Testis (tissue), 2 donors: ENCODE measurements around the gene NSUN3.

Experiments
- POLR2A ChIP-seq: fragments of 450-650 bp; IDR thresholded peaks from one replicate; pipeline ENCODE4 v1.6.1; 2017; ENCODE audit warnings: antibody characterized with exemption, mild to moderate bottlenecking, moderate library complexity
- TF ChIP-seq, protein P1 (sequence below), 3 experiments: fragments of 450-650 bp in 2 of 3; fragments of 200-600 bp in 1 of 3; sonication (generic) in 1 of 3; IDR thresholded peaks; one replicate each; pipeline ENCODE4 v1.5.1; 2016 to 2019; ENCODE audit warnings: antibody characterized with exemption in 3 of 3, mild to moderate bottlenecking in 2 of 3, moderate library complexity in 1 of 3

DNA sequence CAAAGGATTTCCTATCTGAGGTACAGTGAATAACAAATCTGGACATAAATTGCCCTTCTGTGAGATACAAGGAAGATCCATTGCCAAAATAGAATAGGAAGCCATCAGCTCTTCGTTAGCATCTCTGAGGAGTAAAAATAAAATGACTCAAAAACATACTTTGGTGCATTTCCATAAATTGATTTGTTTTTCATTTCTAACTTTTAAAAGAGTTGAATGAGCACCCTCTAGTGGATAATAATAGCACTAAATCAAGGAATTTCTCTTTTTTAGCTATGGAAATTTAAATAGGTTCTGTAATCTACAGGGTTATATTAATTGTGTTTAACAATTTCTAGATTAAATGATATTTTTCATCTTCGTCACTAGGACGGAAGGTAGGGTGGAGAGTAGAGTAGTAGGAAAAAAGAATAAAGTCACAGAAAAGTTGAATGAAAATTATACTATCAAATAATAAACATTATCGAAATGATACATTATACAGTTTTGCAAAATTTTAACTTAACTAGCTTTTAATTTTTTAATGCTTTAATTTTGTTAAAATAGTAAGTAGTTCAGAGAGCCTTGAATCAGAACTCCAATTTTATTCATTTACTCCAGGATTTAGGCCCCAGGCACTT is 6.4 kb downstream of the NSUN3 start:
- no peak for TF ChIP-seq POLR2A
- TF ChIP-seq, protein P1, sequence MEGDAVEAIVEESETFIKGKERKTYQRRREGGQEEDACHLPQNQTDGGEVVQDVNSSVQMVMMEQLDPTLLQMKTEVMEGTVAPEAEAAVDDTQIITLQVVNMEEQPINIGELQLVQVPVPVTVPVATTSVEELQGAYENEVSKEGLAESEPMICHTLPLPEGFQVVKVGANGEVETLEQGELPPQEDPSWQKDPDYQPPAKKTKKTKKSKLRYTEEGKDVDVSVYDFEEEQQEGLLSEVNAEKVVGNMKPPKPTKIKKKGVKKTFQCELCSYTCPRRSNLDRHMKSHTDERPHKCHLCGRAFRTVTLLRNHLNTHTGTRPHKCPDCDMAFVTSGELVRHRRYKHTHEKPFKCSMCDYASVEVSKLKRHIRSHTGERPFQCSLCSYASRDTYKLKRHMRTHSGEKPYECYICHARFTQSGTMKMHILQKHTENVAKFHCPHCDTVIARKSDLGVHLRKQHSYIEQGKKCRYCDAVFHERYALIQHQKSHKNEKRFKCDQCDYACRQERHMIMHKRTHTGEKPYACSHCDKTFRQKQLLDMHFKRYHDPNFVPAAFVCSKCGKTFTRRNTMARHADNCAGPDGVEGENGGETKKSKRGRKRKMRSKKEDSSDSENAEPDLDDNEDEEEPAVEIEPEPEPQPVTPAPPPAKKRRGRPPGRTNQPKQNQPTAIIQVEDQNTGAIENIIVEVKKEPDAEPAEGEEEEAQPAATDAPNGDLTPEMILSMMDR (IDR thresholded peaks at IDR 0.05), result peak; percentile 18 to 70 (median 21)
